HL-60/S4 treated with retinoic acid at 250 ng/mL for 4 days and 3 days (cell line): Measurements from ENCODE around the gene HIVEP3.

Source experiments
- in situ Hi-C: fragments of 300-500 bp; cut with MboI; formaldehyde crosslinking; loops from 2 replicates; pipeline ENCODE4 v1.7.0; 2022; ENCODE audit warnings: low sequenced_read_pairs

HIVEP3 gene

DNA sequence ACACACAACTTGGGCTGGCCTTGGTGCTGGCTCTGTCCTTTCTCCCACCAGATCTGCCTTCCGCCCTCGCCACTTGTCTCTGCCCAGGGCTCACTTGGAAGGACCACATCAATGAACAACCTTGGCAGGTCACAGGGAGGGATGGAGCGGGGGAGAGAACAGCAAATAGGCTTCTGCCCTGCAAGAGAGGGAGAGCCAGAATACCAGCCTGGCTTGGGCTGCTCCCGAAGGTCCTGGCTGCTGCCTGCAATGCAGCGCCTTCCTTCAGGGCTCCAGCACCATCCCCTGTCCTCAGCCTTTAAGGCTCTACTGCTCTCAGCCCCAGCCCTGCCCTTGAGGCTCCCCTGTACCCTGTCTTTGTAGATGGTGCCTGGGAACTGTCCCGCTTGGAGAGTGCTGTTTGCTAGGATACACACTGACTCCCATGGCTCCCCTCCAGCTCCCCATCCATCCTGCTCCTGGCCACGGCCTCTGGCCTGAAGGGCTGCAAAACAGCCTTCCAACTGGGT is 43.8 kb downstream of the HIVEP3 start:
- in situ Hi-C loops: no loop called here

DNA sequence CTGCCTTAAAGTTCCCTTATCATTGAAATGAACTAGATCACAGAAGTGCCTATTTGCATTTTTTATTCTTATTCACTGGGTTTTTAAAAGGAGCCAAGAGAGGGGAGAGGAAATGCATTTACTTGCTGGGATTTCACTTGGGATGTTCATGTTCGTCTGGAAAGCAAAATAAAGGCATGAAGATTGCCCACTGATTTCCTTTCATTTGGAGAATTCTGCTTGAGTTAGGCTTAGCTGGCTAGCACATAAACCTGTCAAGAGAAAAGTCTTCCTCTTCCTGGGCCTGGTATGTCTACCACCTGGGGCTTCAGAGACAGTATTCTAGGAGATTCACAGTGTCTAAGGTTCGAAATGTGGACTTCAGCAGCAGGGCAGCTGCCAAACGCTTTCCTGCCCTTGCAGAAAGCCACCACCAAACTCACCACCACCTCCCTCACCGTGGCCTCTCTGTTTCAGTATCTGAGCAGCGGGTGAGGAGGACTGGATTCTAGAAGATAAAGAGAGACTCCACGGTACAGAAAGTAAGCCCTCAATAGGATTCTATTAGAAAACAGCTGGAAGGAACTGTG is 44.5 kb downstream of the HIVEP3 start:
- in situ Hi-C loops: no loop called here

DNA sequence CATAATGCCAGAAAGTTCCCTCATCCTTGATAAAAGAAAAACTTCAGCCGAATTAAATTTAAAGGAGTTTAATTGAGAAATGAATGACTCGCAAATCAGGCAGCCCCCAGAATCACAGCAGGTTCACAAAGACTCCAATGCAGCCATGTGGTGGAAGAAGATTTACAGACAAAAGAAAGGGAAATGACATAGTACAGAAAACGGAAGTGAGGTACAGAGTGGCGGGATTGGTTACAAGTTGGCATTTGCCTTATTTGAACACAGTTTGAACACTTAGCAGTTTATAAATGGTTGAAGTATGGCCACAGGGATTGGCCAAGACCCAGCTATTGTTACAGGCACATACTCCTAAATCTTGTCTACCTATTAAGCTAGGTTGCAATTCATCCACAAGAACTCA is 46.6 kb downstream of the HIVEP3 start:
- in situ Hi-C loops: no loop called here

GRCh38 chr1:41870076-41870562 is 48.6 kb downstream of the HIVEP3 start:
- in situ Hi-C loops: no loop called here

DNA sequence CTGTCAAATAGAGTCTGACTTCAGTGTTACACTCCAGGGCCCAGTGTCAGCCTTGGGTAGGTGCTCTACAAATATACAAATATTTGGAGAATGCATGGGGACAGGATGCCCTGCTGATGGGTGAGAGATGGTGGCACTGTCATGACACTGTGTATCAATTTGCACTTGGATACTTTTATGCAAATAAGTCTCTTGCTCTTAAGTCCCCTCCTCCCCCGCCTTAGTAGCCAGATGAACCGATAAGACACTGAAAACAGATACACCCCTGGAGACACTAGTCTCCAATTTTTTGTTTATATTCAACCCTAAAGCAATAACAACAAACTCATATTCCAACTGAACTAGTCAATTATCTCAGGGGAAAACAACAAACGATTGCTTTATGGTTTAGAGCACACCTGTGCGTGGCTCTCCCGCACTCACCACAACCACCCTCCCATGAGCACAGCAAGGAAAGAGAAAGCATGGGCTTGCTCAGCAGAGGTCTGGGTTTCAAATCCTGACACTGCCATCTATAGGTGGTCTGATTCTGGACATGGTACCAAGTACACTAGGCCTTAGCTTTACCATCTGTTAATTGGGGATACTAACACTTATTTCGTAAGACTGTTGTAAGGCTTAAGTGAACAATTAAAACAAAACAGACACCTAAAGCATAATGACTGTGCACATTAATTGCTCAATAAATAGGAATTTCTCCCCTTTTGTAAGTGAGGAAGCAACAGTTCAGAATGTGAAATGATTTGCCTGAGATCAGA is 50.3 kb downstream of the HIVEP3 start:
- in situ Hi-C loops: no loop called here

DNA sequence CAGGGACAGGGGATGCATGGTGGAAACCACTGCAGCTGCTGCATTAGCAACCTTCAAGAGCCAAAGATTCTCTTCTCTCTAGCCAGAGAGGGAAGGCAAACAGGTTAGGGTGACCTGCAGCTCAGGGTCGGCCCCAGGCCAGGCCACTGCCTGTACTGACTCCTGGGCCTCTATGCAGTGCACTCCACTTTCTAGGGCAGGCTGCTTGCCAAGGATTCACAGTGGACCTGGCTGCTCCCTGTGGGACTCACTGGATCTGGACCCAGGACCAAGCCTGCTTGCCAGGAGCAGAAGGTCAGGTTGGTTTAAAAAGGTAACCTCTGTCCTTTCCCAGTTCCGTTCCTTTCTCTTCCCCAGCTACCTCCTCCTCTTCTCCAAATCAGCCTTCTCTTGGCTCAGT is 52.4 kb downstream of the HIVEP3 start:
- in situ Hi-C loops: no loop called here

DNA sequence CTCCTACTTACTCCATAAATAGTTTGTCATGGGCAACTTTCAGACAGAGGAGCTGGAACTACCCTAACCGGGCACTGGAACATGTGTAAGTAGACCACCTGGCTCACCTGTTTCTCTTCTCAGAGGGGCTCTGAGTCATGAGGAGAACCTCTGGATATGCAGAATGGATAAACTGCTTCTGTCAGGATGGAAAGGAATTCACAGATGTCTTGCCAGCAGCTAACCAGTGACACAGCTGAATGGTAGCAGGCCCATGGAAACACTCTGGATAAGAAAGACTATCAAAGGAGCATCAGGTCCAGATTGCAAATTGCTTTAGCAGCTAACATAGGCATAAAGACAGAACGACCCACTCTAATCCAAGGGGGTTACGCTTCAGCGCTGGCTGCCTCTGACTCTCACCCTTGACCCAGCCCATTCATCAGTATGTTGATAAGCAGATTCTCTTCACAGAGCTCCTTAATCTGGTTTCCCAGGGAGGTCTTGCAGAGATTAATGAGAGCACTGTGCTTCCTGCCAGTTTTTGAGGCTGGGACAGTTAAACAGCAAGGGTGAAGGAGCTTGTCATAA is 54.2 kb downstream of the HIVEP3 start:
- in situ Hi-C loops: no loop called here

DNA sequence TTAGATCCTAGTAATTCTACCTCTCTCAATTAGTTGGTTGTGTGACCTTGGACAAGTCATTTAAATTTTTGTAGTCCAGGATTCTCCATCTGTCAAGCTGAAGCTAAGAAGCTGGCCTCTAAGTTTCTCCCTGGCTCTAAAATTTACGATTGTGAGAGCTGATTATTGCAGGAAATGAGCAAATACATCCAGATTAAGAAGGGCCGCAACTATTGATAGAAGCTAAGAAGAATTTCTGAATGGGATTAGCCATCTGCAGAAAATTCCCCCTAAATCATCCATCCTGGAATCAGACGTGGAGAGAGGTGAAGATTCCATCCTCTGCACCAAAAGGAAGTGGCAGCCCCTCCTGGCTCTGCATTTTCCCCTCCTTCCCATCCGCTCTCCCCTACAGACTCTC is 55.0 kb downstream of the HIVEP3 start:
- in situ Hi-C loops: no loop called here

DNA sequence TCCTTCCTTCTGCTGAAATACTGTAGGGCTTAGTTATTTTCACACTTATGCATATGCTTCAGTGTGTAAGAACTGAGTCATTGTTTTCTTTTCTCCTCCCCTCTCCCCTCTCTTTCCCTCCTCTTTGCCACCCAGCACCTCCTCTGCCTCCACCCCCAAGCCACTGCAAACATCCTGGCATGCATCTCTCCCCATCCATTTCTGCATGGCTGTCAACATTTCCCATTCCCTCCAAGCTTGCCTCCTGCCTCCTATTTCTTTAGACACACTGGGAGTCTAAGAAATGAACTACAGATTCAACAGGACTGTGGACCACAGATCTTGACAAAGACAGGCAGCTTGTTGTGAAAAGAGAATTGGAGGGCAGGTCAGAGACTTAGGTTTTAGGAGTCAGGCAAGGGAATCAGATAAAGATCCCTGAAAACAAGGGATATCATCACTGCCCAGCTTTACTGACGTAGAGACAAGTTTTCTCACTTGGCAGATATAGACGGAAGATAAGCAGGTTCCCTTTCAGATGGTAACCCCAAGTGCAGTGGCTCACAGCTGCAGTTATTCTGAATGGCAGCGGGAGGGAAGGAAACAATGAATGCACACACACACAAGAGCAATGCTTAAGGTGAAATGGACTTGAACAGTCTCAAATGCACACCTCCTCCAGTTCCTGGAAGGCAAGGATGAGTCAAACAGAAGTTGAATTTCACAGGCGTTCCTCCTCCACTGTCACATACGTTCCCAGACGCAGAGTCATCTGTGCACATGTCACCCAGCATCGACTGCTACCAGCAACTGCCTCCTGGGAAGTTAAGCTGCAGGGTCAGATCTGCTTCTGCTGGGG is 56.1 kb downstream of the HIVEP3 start:
- in situ Hi-C loops: no loop called here

DNA sequence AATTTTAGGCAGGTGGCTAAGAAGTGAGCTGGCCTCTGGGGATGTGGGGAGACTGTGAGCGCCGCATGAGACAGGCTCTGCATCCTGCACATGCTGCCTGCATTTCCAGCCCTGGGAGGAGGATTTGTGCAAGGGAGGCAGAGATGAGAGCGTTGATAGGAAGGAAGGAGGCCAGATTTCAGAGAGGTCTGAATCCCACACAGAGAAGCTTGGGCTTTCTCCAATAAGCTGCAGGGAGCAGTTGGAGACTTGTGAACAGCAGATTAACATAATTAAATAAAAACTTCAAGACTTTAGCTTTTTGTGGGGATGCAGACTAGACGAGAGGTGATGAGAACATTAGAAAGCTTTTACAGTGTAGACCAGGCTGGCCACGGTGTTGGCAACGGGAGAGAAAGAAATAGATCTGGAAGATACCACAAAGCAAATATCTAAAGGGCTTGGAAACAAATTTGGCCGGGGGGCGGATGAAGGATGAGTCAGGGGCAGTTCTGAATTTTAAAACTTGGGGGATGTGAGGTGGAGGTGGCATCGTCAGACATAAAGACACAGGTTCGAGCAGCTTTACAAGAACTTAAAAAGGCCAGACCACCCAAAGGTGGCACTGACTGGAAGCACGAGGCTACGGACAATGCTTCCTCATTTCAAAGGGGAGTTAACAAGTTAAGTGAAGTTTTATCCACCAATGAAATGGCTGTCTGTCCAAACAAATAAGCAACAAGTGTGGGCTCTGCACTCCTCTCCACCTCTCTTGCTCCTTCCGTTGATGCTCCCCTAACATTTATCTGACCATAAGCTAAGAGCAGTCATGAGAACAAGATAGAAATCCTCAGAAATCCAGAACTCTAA is 57.0 kb downstream of the HIVEP3 start:
- in situ Hi-C loops: no loop called here

- in situ Hi-C loops: no loop called here
These were observed 58.0 kb downstream of the HIVEP3 start for GRCh38 chr1:41860771-41861170.

GRCh38 chr1:41860214-41860613 is 58.5 kb downstream of the HIVEP3 start:
- in situ Hi-C loops: no loop called here

DNA sequence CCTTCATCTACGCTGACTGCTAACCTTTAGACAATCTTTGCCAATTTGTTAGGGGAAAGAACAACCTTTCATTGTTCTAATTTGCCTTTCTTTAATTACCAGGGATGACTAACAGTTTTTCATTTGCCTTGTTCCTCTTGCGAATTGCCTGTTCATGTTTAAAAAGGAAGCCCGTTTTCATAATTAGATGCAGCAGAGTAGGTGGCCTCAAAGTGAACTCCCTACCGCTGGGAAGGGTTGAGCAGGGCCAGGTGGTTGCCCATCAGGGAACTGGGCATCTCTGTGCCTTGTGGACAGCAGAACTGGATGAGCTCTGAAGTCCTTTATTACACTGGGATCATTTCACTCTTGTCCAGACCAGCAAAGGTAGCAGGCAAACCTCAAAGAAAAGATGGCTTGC is 59.0 kb downstream of the HIVEP3 start:
- in situ Hi-C loops: no loop called here

DNA sequence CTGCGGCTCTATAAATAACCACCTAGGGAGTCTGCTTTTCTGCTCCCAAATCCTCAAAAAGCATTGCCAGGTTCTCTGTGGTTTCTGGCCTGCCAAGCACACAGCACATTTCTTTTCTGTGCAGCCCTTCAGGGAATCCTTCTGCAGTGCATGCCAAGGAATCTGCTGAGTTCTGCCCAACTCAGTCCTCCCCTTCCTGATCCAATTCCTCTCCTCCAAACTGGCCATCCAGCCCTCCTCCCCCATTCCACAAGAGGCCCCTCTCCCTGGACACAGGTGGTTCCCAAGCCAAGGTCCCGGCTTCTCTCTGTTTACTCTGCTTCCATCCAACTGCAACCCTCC is 61.8 kb downstream of the HIVEP3 start:
- in situ Hi-C loops: no loop called here

- in situ Hi-C loops: no loop called here
These were observed 62.4 kb downstream of the HIVEP3 start for GRCh38 chr1:41856151-41856943.

DNA sequence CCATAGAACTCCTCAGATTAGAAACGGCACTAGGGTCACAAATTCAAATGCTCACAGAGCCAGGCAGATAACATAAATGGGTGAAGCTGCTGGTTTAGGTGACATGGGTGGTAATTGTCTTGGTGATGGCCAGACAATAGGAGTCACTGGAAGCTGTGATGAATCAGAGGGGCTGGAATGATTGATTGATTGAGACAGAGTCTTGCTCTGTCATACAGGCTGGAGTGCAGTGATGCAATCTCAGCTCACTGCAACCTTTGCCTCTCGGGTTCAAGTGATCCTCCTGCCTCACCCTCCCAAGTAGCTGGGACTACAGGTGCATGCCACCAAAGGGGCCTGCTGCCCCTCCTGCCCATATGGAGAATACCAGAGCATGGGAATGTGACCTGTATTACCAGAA is 63.0 kb downstream of the HIVEP3 start:
- in situ Hi-C loops: no loop called here

DNA sequence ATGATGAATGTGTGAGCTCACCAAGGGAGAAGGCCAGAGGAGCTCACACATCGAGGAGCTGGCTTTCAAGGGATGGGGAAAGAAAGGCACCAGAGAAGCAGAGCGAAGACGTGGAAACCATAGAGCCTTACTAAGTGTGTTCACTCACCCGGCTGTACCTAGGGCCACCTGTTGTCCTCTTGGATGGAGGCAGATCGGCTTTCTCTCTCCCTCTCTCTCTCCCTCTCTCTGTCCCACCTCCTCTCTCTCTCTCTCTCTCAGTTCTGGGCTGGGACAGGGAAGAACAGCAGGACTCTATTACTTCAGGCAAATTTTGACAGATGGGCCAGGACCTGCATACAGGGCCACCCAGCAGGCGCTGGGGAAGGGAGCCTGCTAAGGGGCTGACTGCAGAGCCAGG is 64.8 kb downstream of the HIVEP3 start:
- in situ Hi-C loops: no loop called here

GRCh38 chr1:41852091-41852490 is 66.6 kb downstream of the HIVEP3 start:
- in situ Hi-C loops: no loop called here

GRCh38 chr1:41851589-41851988 is 67.1 kb downstream of the HIVEP3 start:
- in situ Hi-C loops: no loop called here

GRCh38 chr1:41850029-41850428 is 68.7 kb downstream of the HIVEP3 start:
- in situ Hi-C loops: no loop called here
